ENCODE measurements around the gene ACE.

Gene ACE

DNA sequence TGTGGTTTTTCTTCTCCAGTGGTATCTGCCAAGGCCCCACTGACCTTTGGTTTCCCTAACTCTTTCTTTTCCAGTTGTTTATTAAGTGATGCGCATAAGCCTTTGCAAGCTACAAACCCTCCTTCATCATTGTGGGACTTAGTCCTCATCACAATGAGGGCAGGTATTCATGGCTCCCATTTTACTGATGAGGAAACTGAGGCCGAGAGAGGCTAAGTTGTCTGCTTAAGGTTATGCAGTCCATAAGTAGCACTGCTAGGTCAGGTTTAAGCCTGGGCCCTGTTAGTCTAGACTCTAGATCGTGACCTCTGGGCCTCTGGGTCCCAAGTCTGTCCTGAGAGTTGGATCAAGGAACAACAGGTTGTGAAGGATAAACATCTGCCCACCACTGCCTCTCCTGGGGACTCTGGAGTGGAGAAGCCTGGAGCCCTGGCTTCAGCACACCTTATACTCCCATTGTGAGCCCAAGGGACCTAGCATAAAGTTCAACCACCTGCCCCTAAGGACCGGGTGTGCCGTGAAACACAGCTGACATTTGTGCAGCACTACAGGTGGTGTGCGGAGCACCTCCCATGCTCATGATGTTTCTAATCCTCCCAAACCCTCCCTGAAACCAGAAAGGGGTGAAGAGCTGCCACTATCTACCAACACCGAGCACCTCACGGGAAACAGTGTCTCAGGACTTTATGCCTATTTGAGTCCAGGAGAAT is 41.1 kb downstream of the ACE start:
- no peak for DNase-seq

DNA sequence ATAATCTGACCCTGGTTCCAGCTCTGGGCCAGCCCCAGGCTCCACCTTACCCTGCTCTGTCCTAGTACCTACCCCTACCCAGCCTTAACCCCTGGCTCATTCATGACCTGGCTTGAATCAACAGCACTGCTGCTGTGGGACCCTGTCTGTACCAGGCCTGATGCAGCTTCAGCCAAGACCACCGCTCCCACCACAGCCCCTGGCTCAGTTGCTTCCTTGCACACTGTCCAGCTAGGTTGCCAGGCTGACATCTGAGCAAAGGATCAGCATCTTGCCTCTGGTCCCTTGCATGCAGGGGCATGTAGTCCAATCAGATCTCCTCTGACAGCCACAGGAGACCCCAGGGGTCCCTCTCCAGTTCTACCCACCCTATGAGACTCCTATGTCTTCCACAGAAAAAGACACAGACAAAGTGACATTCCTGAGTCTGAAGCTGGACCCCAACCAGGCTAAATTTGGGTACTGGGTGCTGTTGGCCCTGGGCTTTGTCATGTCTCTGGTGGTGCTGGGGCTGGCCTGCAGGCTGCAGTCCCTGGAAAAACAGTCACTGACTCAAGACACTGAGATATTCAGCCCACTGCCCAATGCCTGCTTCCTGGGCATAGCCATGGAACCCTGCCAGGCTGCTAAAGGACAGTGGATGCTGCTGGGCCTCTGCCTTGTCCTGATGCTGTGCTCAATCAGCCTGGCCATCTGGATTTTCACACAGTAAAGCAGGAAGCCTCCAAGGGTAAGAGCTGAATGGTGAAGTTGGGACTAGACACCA is 42.4 kb downstream of the ACE start:
- DNase-seq: no peak

DNA sequence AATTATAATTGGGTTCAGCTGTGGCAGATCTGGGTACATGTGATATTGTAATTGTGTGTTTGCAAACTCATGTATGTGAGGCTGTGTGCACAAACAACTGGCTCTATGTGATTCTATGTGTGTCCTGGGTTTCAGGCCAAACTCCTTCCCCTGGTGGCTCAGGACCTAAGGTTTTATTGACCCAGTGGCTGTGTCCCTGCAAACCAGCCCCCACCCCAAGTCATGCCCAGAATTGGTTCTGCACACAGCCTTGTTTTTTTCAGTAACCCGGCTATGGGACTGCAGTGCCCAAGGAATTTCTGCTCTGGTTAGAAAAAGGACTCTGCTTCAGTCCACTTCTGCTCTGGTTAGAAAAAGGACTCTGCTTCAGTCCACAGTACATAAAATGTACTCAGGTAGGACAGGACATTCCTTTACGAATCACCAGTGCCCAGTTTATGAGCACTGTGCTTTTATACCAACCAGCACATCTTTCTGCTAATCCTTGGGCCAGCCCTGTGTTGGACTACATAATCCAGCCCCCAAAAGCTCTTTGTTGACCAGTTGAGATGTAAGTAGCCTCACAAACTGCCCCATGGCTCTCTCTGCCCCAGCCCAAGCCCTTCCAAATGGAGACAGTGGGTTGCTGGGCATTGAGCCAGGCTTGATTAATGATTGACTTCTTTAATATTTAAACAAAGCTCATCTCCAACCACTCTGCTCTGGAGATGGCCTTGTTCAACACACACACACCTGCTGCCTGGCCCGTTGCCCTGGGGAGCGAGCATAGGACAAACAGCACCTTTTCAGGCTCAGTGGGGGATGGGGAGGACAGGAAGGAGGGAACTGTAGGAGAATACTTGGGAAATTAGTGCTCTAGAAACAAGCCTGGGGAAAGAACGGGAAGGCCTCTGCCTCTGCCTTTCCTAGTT is 43.4 kb downstream of the ACE start:
- DNase-seq: no peak

DNA sequence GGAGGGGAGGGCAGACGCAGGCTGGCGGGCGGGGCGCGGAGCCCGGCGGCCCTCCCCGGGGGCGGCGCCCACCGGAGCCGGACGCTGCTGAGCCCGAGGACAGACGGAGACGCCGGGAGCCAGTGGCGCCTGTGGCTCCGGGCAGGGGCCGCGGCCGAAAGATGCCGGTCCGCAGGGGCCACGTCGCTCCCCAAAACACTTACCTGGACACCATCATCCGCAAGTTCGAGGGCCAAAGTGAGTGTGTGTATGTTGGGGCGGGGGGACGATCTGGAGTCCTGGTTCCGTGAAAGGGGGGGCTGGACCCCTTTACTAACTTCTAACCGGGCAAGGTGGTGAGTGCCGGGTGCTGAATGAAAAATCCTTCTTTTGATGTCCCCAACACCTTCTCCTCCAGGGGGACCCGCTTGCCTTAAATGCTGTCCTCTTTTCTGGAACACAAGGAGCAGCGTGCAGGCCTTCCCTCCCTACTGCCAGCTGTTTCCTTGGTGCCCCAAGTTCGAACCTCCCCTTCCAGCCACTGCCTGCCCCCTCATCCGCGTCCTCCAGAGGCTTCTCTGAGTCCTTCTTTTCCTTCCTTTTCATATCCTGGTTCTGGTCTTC is 46.5 kb downstream of the ACE start, which contains the start of gene KCNH6:
KCNH6 (plus strand) TSS at position 106 of the 603 bp plus-strand sequence; CDS start at position 162, 56 bp downstream.
- no peak for DNase-seq

DNA sequence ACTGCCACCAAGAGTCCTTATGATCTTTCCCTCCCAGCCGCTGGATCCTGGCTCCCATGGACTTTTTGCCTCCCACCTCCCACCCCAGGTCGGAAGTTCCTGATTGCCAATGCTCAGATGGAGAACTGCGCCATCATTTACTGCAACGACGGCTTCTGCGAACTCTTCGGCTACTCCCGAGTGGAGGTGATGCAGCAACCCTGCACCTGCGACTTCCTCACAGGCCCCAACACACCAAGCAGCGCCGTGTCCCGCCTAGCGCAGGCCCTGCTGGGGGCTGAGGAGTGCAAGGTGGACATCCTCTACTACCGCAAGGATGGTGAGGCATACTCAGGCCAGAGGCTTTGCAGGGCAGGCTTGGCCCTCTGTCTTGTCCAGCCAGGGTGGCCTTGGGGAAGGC is 47.2 kb downstream of the ACE start:
- no peak for DNase-seq

DNA sequence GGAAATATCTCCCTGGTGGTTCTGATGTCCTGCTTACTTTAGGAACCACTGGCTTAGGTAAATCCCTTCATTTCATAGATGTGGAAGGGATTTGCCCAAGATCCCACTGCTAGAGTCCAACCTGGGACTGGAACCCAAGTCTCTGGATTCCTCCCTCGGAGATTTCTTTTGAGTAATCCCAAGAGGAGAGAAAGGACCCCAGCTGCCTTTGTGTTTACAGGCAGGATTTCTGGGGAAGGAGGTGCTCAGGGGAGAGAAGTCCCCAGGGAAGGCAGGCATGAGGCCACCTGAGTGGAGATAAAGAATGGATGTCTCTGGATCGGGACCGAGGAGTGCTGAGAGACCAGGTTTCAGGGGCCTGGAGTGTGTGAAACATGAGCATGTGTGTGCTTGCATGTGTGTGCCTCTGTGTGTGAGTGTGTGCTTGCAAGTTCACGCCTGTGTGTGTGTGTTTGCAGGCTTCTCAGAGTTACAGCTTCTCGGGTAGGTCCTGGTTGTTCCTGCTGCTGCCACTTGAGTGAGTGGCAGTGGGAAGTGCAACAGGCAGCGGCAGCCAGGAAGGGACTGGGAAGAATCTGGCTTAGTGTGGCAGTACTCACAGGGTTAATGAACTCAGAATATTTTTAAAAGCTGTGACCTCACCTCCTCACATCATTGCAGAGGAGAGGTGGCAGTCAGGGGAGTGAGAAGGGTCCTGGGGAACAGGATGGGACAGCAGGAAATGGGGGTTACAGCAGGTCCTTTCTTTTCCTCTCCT is 48.5 kb downstream of the ACE start:
- no peak for DNase-seq

DNA sequence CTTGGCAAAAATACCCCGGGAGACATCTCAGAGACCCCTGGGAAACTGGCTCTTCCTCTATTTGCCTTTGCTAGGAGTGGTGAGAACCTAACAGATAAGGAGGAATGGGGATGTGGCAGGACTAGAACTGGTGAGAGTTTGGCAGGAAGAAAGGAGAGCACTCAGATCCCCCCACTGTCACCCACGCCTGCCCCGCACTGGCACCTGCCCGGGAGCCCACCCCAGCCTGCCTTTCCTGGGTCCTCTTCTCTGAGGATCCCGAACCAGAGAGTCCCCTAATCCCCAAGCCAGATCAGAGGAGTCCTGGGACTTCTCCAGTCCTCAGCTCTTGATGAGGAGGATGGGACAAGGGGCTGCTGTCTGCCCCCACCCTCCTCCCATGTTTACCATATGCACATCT is 50.0 kb downstream of the ACE start:
- DNase-seq: no peak

DNA sequence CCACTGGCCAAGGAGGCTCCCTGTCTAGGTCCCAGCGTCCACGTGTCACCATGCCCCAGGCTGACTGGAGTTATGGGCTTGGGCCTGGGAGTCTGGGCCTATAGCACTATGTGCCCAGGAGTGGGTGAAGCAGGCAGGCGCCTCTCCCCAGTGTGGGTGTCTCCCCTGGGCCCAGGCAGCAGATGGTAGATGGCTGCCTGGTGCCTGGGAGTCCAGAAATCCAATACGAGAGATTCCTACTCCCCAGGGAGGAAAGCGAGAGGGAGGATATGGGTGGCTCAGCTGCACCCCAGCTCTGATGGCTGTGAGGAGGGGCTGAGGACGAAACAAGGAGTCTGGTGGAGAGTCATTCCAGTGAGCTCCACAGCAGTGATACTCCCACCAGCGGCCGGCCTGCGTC is 51.3 kb downstream of the ACE start:
- DNase-seq: no peak

DNA sequence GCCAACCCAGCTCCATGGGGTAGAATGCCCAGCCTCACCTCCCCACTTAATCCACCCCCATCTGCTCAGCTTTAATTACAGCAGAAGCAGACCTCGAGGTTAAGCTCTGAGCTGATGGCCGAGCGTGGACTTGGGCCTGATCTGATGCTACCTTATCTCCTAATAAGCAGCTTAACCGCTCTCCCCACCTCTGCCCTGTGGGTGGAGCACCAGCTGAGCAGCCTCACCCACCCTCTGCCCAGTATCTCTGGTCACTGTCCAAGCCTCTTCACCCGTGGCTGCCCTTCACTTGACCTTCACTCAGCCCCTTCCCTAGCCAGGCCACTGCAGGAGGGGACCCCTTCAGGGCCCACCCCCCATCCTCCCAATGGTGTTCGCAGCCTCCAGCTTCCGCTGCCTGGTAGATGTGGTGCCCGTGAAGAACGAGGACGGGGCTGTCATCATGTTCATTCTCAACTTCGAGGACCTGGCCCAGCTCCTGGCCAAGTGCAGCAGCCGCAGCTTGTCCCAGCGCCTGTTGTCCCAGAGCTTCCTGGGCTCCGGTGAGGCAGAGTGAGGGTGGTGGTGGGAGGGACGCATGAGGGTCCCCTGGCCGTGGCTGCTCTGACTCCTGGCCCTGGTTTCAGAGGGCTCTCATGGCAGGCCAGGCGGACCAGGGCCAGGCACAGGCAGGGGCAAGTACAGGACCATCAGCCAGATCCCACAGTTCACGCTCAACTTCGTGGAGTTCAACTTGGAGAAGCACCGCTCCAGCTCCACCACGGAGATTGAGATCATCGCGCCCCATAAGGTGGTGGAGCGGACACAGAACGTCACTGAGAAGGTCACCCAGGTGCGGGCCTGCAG is 53.1 kb downstream of the ACE start:
- DNase-seq: no peak

DNA sequence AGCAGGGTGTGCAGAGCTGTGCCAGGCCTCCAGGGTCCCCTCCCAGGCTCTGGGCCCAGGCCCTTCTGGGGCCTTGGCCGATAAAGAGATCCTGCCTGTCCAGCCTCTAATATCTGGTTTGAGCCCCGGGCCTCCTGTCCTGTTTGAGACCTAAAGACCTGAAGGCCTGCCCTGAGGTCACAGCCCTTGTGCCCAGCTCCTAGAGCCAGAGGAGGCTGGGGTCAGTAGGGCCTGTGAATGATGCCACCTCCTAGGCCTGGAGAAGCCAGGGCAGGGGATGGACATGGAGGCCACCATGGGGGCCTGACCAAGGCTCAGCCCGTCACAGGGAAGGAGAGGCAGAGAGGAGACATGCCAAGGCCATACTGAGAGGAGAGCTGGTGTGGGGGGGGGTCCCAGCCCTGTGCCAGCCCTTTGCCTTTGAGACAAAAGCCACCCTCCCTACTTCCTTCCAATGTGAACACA is 53.7 kb downstream of the ACE start:
- DNase-seq: no peak

DNA sequence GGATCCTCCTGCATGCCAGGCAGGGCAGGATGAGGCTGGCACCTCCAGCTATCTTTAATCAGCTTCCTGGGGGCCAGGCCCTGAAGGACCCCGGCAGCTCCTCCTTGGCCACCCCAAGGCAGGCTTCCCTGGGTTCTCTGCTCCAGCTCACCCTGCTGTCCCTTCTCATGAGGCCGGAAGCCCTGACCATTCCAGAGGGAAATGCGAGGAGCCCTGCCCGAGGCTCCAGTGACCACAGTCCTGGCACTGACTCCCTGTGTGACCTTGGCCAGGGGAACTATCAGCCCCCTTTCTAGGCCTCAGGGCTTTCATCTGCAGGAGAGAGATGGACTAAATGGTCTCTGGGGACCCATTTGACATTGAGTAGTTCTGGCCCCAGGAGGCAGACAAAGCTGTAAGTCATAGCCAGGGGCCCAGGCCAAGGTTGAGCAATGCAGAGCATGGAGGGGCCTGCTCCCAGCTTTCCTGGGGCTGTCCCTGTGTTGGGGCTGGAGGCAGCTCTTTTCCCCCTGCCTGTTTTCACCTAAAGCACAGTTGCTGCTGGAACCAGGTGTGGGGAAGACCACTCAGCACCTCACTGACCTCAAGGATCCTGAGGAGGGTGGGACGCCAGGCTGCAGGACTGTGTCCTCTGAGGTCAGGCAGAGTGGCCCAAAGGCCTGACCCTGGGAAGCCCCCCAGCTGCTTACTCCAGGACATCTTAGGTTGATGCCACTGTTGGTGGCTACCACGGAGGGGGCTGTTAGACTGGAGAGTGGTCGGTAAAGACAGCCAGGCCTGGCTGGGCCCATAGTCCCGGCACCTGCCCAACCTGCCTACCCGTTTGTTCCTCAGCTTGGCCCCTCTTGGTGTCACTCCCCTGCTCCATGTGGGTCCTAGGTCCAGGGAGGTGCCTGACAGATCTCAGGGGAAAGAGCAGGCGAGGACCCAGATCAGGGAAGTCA is 54.4 kb downstream of the ACE start:
- DNase-seq: no peak

DNA sequence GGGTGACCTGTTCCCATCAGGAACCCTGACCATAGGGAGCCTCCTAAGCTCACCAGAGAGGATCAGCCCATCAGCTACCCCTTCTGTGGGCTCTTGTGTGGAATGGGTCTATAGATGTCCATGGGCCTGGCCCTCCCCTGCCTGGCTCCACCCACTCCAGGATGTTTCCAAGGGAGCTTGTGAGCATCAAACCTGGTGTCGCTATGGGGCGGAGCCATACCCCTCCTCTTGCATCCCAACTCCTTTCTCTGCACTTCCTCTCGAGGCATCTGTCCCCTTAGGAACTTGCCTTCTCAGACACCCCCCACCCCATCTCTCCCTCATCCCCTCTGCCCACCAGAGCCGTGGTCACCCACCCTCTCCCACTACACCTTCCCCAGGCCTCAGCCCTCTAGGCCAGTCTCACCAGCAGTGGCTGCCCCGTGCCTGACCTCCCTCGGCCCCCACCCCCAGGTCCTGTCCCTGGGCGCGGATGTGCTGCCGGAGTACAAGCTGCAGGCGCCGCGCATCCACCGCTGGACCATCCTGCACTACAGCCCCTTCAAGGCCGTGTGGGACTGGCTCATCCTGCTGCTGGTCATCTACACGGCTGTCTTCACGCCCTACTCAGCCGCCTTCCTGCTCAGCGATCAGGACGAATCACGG is 56.7 kb downstream of the ACE start:
- DNase-seq: no peak

DNA sequence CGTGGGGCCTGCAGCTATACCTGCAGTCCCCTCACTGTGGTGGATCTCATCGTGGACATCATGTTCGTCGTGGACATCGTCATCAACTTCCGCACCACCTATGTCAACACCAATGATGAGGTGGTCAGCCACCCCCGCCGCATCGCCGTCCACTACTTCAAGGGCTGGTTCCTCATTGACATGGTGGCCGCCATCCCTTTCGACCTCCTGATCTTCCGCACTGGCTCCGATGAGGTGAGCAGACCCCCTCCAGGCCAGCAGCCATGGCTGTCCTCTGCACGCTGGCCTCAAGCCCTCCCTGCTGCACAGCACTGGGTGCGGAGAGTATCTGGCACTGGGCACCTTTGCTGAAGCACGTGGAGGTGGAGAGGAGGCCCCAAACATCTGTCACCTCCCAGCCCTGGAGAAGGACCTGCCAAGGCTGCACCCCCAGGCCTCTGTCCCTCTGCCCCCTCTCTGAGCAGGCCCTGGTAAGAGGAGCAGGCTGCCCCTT is 57.3 kb downstream of the ACE start:
- DNase-seq: no peak

DNA sequence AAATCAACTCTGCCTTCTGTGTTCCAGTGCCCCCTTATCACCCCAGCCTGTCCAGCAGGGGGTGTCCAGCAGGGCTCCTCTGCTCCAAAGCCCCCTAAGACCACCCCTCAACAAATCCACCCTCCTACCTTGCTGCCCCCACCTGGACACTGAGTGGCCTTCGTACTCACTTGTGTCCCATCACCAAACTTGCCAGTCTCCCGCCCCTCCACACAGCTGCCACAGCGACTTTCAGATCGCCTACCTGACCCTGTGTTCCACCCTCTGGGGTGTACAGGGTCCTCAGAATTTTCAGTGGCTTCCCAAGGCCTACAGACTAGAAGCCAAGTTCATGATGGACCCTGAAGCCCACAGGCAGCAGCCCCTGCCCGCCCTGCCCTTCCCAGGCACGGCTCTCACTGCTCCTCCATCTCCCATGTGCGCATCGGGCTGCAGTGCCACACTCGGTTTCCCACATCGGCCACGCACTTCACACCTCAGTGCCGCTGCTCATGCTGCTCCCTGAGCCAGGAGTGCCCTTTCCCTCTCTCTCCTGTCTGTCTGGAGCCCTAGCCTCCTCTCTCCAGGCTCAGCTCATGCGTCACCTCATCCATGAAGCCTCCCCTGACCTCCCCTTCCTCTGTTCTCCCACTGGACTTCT is 58.1 kb downstream of the ACE start:
- DNase-seq: no peak

DNA sequence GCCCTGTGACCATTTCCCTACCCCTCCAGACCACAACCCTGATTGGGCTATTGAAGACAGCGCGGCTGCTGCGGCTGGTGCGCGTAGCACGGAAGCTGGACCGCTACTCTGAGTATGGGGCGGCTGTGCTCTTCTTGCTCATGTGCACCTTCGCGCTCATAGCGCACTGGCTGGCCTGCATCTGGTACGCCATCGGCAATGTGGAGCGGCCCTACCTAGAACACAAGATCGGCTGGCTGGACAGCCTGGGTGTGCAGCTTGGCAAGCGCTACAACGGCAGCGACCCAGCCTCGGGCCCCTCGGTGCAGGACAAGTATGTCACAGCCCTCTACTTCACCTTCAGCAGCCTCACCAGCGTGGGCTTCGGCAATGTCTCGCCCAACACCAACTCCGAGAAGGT is 58.8 kb downstream of the ACE start:
- DNase-seq: no peak

DNA sequence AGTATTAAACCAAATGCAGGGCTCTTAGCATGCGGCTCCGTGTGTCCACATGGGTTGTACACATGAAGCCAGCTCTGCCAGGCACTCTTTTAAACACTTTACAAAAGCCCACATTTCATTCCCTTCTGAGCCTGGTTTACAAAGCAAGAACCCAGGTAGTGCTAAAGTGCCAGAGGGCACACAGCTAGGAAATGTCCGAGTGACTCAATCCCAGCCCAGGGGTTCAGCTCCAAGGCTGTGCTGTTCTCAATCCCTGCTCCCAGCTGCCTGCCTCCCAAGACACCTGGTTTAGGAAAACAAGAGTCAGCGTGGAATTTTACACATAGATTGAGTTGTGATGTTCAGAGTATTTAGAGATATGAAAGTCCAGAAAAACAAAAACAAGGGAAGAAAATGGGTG is 60.1 kb downstream of the ACE start:
- no peak for DNase-seq

DNA sequence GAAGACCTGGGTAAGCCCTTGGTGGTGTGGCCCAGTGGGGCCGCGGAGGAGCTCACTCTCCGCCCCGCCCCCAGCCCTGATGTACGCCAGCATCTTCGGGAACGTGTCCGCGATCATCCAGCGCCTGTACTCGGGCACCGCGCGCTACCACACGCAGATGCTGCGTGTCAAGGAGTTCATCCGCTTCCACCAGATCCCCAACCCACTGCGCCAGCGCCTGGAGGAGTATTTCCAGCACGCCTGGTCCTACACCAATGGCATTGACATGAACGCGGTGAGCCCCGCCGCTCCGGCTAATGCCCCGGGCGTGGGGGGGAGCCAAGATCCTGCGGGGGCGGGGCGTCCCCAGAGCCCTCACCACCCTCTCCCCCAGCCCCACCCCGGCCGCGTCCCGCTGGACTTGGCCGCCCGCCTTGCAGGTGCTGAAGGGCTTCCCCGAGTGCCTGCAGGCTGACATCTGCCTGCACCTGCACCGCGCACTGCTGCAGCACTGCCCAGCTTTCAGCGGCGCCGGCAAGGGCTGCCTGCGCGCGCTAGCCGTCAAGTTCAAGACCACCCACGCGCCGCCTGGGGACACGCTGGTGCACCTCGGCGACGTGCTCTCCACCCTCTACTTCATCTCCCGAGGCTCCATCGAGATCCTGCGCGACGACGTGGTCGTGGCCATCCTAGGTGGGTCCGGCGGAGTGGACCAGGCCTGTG is 61.3 kb downstream of the ACE start:
- peak in 1 of 5 experiments; percentile 15 for DNase-seq

Measured in T-helper 2 cell (primary cell).